ENCODE measurements around the gene AUNIP. TPM values are rescaled to one million over a fixed set of nuclear protein-coding genes. Genes with fewer than 3 reads are reported as not detected.

AUNIP gene
- total RNA-seq, 1 experiment from 2014 or later = 7.8 TPM

GRCh38 chr1:25890239-25891034, 31.2 kb upstream of the AUNIP start:
- DNase-seq (ENCODE audit: extremely low read depth, low read depth) = no peak

GRCh38 chr1:25889470-25889869, 30.2 kb upstream of the AUNIP start:
- DNase-seq (ENCODE audit: extremely low read depth, low read depth) = no peak

- no peak for DNase-seq (ENCODE audit: extremely low read depth, low read depth)
These were observed 29.2 kb upstream of the AUNIP start for GRCh38 chr1:25888426-25888987.

GRCh38 chr1:25885602-25886001, 26.3 kb upstream of the AUNIP start:
- DNase-seq (ENCODE audit: extremely low read depth, low read depth) = no peak

- no peak for DNase-seq (ENCODE audit: extremely low read depth, low read depth)
These were observed 22.0 kb upstream of the AUNIP start for GRCh38 chr1:25881266-25881665.

GRCh38 chr1:25880518-25880917, 21.3 kb upstream of the AUNIP start:
- no peak for DNase-seq (ENCODE audit: extremely low read depth, low read depth)

GRCh38 chr1:25879675-25880074, 20.4 kb upstream of the AUNIP start:
- no peak for DNase-seq (ENCODE audit: extremely low read depth, low read depth)

- no peak for DNase-seq (ENCODE audit: extremely low read depth, low read depth)
These were observed 19.4 kb upstream of the AUNIP start for GRCh38 chr1:25878690-25879089.

- DNase-seq (ENCODE audit: extremely low read depth, low read depth) = no peak
These were observed 17.9 kb upstream of the AUNIP start for GRCh38 chr1:25877155-25877554.

- no peak for DNase-seq (ENCODE audit: extremely low read depth, low read depth)
These were observed 17.4 kb upstream of the AUNIP start for GRCh38 chr1:25876693-25877077.

GRCh38 chr1:25875856-25876692, 16.8 kb upstream of the AUNIP start:
- DNase-seq (ENCODE audit: extremely low read depth, low read depth) = no peak

- DNase-seq (ENCODE audit: extremely low read depth, low read depth) = peak; percentile 33
These were observed 16.0 kb upstream of the AUNIP start, which contains the start of gene PAQR7 for GRCh38 chr1:25875154-25875855. Gene PAQR7 (minus strand): TSS chr1:25875708. CDS start chr1:25863839, 11,869 bp downstream.

GRCh38 chr1:25874635-25875153, 15.4 kb upstream of the AUNIP start:
- DNase-seq (ENCODE audit: extremely low read depth, low read depth) = no peak

- DNase-seq (ENCODE audit: extremely low read depth, low read depth) = no peak
These were observed 15.0 kb upstream of the AUNIP start for GRCh38 chr1:25874209-25874608.

- no peak for DNase-seq (ENCODE audit: extremely low read depth, low read depth)
These were observed 13.9 kb upstream of the AUNIP start for GRCh38 chr1:25873120-25873519.

GRCh38 chr1:25872713-25873112, 13.5 kb upstream of the AUNIP start:
- no peak for DNase-seq (ENCODE audit: extremely low read depth, low read depth)

GRCh38 chr1:25871704-25872494, 12.6 kb upstream of the AUNIP start:
- DNase-seq (ENCODE audit: extremely low read depth, low read depth) = no peak

- DNase-seq (ENCODE audit: extremely low read depth, low read depth) = no peak
These were observed 11.9 kb upstream of the AUNIP start for GRCh38 chr1:25871086-25871703.

GRCh38 chr1:25870614-25871013, 11.4 kb upstream of the AUNIP start:
- no peak for DNase-seq (ENCODE audit: extremely low read depth, low read depth)

All from NCI-H460 (cell line).